ENCODE results near the gene P2RY14. TPM values are rescaled to one million over a fixed set of nuclear protein-coding genes. Genes with fewer than 3 reads are reported as not detected.

The P2RY14 gene
- total RNA-seq, 6 experiments from 2014 or later = not detected

DNA sequence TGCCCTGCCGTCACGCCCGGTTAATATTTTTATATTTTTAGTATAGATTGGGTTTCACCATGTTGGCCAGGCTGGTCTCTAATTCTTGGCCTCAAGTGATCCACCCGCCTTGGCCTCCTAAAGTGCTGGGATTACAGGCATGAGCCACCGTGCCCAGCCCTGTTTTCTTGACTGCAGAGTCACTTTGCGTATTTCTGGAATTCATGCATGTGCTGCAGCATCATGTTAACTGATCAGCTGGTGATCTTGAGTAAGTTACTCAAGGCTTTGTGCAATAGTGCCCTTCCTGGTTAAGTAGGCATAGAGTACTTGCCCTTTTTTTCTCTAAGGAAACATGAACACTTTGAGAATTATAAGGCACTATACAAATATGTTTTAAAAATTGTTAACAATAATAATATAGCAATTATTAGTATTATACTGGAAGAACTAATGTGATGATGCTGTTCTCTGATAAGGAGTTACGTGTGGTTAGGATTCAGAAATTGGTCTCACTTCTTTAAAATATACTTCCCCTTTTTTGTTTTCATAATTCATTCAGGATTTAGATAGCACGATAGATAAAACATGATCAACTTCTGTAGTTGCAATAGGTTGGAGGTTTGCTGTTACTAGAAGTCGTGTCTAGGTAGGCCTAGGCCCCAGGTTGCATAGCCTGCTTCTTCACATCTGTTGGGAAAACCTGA, 108.9 kb downstream of the P2RY14 start:
- no peak for DNase-seq
- no peaks in the 10 kb centered on the region; the same call in none of the 2 replicates for H3K27me3 Mint-ChIP-seq (ENCODE audit: insufficient read depth)
- H3K4me3 Mint-ChIP-seq = no peak overlapping the region
- H3K36me3 Mint-ChIP-seq (ENCODE audit: low read depth) = no peaks in the 10 kb centered on the region
- no peaks in the 10 kb centered on the region for H3K9me3 Mint-ChIP-seq
- no peak overlapping the region for H3K27ac Mint-ChIP-seq
- TF ChIP-seq, protein P1, sequence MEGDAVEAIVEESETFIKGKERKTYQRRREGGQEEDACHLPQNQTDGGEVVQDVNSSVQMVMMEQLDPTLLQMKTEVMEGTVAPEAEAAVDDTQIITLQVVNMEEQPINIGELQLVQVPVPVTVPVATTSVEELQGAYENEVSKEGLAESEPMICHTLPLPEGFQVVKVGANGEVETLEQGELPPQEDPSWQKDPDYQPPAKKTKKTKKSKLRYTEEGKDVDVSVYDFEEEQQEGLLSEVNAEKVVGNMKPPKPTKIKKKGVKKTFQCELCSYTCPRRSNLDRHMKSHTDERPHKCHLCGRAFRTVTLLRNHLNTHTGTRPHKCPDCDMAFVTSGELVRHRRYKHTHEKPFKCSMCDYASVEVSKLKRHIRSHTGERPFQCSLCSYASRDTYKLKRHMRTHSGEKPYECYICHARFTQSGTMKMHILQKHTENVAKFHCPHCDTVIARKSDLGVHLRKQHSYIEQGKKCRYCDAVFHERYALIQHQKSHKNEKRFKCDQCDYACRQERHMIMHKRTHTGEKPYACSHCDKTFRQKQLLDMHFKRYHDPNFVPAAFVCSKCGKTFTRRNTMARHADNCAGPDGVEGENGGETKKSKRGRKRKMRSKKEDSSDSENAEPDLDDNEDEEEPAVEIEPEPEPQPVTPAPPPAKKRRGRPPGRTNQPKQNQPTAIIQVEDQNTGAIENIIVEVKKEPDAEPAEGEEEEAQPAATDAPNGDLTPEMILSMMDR (IDR thresholded peaks at IDR 0.05) = no peak
- H3K4me1 Mint-ChIP-seq (ENCODE audit: low read depth) = 0 out of 2 replicates have a peak, but pooled peaks cover 4% of the 10 kb centered on the region

DNA sequence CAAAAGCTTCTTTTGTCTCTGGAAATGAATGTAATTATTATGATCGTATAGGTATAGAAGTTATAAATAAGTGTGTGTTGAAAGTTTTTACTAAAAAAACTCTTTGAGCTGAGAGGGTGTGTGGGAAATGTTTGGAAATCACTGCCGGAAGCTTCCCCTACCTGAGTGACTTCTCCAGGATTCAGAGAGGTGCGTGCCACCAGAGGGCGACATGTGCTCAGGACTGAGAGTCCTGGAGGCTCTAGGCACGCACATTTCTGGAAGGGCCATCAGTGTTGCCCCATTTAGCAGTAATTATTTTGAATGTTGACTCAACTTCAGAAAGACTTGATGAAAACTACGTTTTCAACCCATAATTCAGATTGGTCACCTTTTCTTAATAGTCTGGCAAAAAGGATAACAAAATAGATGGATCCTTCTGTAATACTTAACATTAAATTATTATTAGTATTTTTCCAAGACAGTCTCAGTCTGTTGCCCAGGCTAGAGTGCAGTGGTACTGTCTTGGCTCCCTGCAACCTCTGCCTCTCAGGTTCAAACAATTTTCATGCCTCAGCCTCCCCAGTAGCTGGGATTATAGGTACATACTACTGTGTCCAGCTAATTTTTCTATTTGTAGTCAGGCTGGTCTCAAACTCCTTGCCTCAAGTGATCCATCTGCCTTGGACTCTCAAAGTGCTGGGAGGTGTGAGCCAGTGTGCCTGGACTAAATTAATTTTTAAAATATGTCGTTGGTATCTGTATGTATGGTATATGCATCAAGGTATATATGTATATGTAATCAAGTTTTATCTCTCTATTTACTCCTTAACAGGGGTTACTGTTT, 109.9 kb downstream of the P2RY14 start:
- Mint-ChIP-seq H3K4me3 (no peak overlapping the region), H3K4me1 (ENCODE audit: low read depth) (0 out of 2 replicates have a peak, but pooled peaks cover 4% of the 10 kb centered on the region), H3K9me3 (no peaks in the 10 kb centered on the region), H3K36me3 (ENCODE audit: low read depth) (no peaks in the 10 kb centered on the region), H3K27ac (no peak overlapping the region), H3K27me3 (ENCODE audit: insufficient read depth) (no peaks in the 10 kb centered on the region; the same call in 1 of the 2 replicates)
- TF ChIP-seq, protein P1 (IDR thresholded peaks at IDR 0.05) = peak; percentile 93
- peak; percentile 53 for DNase-seq

DNA sequence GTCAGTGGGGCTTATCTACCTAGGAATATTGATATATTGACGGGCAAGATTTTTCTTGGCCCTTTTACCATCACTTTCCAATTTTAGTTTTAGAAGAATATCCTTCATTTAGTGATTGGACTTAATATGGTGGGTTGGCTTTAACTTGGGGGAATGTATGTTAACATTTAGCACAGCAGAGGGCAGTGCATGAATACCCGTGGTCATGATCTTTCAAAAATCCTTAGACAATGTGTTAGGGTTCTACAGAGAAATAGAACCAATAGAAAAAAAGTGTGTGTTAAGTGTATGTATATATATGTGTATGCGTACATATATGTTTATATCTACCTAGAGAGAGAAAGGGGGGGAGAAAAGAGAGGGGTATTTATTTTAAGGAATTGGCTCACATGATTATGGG, 112.2 kb downstream of the P2RY14 start:
- H3K27me3 Mint-ChIP-seq (ENCODE audit: insufficient read depth) = peaks cover 4% of the 10 kb centered on the region
- H3K27ac Mint-ChIP-seq = no peak overlapping the region
- TF ChIP-seq, protein P1 (IDR thresholded peaks at IDR 0.05) = peak; percentile 61
- H3K9me3 Mint-ChIP-seq = no peaks in the 10 kb centered on the region
- no peak for DNase-seq
- H3K36me3 Mint-ChIP-seq (ENCODE audit: low read depth) = no peaks in the 10 kb centered on the region
- H3K4me3 Mint-ChIP-seq = no peak overlapping the region
- H3K4me1 Mint-ChIP-seq (ENCODE audit: low read depth) = 0 out of 2 replicates have a peak, but pooled peaks cover 4% of the 10 kb centered on the region

DNA sequence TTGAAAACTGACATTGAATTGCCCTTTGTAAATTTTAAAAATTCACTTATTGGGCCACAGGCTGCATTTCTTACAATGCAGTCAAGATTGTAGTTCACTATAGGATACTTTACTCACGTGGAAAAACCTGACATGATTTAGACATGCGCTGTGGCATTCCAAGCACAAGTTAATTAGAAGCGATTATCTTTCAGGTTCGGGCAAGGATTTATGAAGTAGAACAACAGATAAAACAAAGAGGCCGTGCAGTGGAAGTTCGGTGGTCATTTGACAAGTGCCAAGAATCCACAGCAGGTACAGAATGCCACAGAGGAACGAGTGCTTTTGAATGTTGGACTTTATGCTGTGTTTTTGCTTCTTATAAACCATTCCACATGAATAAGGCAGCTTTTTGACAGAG, 113.1 kb downstream of the P2RY14 start:
- H3K27ac Mint-ChIP-seq = no peak overlapping the region
- DNase-seq = no peak
- no peak overlapping the region for H3K4me3 Mint-ChIP-seq
- H3K9me3 Mint-ChIP-seq = no peaks in the 10 kb centered on the region
- peaks cover 4% of the 10 kb centered on the region for H3K27me3 Mint-ChIP-seq (ENCODE audit: insufficient read depth)
- TF ChIP-seq, protein P1 (IDR thresholded peaks at IDR 0.05) = no peak
- no peaks in the 10 kb centered on the region for H3K4me1 Mint-ChIP-seq (ENCODE audit: low read depth)
- H3K36me3 Mint-ChIP-seq (ENCODE audit: low read depth) = no peaks in the 10 kb centered on the region

Other genes starting within 250 kb of the P2RY14 start
- under 1 TPM in 5 of 6 experiments, not detected in 1; 0.05 to 0.64 (median 0.13) TPM for gene MED12L, start 192.9 kb downstream of the P2RY14 start, total RNA-seq (2021; fragmentation: NEBNext Ultra II Directional; extraction: Animal tissue kit (Norgen Biotek cat#: 25700))
- gene GPR171, start 75.3 kb downstream of the P2RY14 start, total RNA-seq (2021; fragmentation: NEBNext Ultra II Directional; extraction: Animal tissue kit (Norgen Biotek cat#: 25700)) = not detected
- gene GPR87, start 38.3 kb upstream of the P2RY14 start, total RNA-seq (2021; fragmentation: NEBNext Ultra II Directional; extraction: Animal tissue kit (Norgen Biotek cat#: 25700)) = not detected
- gene P2RY13, start 51.0 kb upstream of the P2RY14 start, total RNA-seq (2021; fragmentation: NEBNext Ultra II Directional; extraction: Animal tissue kit (Norgen Biotek cat#: 25700)) = not detected
- gene P2RY12, start 106.2 kb upstream of the P2RY14 start, total RNA-seq (2021; fragmentation: NEBNext Ultra II Directional; extraction: Animal tissue kit (Norgen Biotek cat#: 25700)) = not detected
- under 1 TPM in 3 of 6 experiments, not detected in 3; 0.02 to 0.05 (median 0.02) TPM for gene IGSF10, start 182.5 kb upstream of the P2RY14 start, total RNA-seq (2021; fragmentation: NEBNext Ultra II Directional; extraction: Animal tissue kit (Norgen Biotek cat#: 25700))

Measured in HFFc6 (cell line).